GM23248 (cell line): ENCODE measurements around the gene MIOS.

ENCODE experiments used
- EZH2 ChIP-seq: fragments of 200-600 bp; sonication (generic); IDR thresholded peaks from 2 replicates; pipeline ENCODE4 v1.6.1; 2018; ENCODE audit warnings: antibody characterized with exemption, mild to moderate bottlenecking; ENCODE audit not compliant: insufficient read depth, poor library complexity, severe bottlenecking
- EZH2phosphoT487 ChIP-seq: fragments of 200-600 bp; sonication (generic); IDR thresholded peaks from 2 replicates; pipeline ENCODE4 v1.6.1; 2018; ENCODE audit warnings: antibody characterized with exemption, moderate library complexity, mild to moderate bottlenecking, low read depth; ENCODE audit not compliant: insufficient read depth

- TF ChIP-seq EZH2phosphoT487: no peak
- no peak for TF ChIP-seq EZH2
These were observed 40.7 kb upstream of the MIOS start for GRCh38 chr7:7526006-7526405.
